ENCODE results near the gene GPAT2. TPM values are rescaled to one million over a fixed set of nuclear protein-coding genes. Genes with fewer than 3 reads are reported as not detected.
"Not testable (repeated sequence)": the region's sequence is repeated elsewhere in the genome, so short reads cannot be mapped to it uniquely, and the experiment has no call there.

The GPAT2 gene, protein sequence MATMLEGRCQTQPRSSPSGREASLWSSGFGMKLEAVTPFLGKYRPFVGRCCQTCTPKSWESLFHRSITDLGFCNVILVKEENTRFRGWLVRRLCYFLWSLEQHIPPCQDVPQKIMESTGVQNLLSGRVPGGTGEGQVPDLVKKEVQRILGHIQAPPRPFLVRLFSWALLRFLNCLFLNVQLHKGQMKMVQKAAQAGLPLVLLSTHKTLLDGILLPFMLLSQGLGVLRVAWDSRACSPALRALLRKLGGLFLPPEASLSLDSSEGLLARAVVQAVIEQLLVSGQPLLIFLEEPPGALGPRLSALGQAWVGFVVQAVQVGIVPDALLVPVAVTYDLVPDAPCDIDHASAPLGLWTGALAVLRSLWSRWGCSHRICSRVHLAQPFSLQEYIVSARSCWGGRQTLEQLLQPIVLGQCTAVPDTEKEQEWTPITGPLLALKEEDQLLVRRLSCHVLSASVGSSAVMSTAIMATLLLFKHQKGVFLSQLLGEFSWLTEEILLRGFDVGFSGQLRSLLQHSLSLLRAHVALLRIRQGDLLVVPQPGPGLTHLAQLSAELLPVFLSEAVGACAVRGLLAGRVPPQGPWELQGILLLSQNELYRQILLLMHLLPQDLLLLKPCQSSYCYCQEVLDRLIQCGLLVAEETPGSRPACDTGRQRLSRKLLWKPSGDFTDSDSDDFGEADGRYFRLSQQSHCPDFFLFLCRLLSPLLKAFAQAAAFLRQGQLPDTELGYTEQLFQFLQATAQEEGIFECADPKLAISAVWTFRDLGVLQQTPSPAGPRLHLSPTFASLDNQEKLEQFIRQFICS
- 1 to 10 TPM; 1.2 to 7.5 (median 2.6) TPM for total RNA-seq

GRCh38 chr2:96034792-96035191 is at the start of gene GPAT2:
Gene GPAT2 (minus strand): TSS chr2:96034916. CDS start chr2:96032359, 2,557 bp downstream.
- DNase-seq; H3K27ac ChIP-seq; H3K36me3 ChIP-seq; H3K9me3 ChIP-seq; H3K4me1 ChIP-seq; H3K4me3 ChIP-seq (replicated peaks in 1 of 3); H3K27me3 ChIP-seq; intact Hi-C loops (cut with DNase I): not testable (repeated sequence)
- no CpG with 5 or more reads among the region's 34 CpGs for WGBS, 2 donors

DNA sequence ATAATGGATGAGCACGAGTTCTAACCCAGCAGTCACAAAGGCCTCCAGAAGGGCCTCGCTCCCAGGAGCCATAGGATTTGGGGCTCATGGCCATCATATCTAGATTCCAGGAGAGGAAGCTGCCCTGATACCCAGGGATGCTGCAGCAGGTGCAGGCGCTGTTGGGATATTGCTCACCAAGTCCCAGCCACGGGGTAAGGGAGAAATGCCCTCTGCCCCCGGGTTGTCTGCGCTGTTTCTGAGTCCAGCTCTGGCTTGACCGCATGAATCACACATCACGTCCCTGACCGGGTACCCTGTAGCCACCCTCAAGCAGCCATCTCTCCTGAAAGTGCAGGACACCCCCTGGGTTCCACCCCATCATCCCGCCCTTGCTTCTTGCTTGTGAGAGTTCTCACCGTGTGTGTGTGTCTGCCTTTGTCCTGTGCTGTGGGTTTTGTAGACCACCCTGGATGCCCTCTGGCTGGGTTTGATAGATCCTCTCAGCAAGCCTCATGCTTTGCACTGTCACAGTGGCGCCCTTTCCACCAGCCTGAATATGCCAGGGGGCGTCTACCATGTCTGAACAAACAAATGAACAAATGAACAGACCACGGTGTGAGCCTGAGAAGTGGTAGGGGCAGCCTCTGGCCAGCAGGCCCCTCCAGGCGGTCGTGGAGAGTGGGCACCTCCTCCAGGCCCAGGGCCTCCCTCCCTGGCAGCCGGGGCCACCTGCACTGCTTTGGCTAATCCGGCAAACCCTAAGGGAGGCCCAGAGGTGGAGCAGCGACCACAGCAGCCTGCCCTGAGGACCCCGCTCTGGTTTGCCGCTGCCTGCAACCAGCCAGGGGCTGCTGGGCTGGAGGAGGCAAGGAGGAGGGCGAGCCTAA is 49.5 kb upstream of the GPAT2 start:
- Histone ChIP-seq H3K27me3 (no peaks in the 10 kb centered on the region), H3K4me3 (replicated peaks in 1 of 3) (no peak overlapping the region), H3K27ac (no peak overlapping the region), H3K4me1 (peaks cover 0 to 7% of the 10 kb centered on the region in 2 donors), H3K9me3 (no peaks in the 10 kb centered on the region), H3K36me3 (no peaks in the 10 kb centered on the region)
- TF ChIP-seq CTCF (IDR thresholded peaks at IDR 0.05): no peak
- TF ChIP-seq POLR2A (IDR thresholded peaks at IDR 0.05): no peak
- WGBS, 2 donors: 81 to 93% methylated on average over 19 to 20 of the region's 22 CpGs
- intact Hi-C loops (cut with DNase I): no loop called here
- DNase-seq: no peak

- DNase-seq: no peak
- intact Hi-C loops (cut with DNase I): no loop called here
- no peaks in the 10 kb centered on the region for H3K9me3 ChIP-seq
- no peaks in the 10 kb centered on the region for H3K27me3 ChIP-seq
- WGBS, 2 donors: 76 to 80% methylated on average over 4 to 9 of the region's 9 CpGs
- H3K36me3 ChIP-seq: no peaks in the 10 kb centered on the region
- no peak overlapping the region for H3K4me3 ChIP-seq (replicated peaks in 1 of 3)
- TF ChIP-seq CTCF (IDR thresholded peaks at IDR 0.05): no peak
- TF ChIP-seq POLR2A (IDR thresholded peaks at IDR 0.05): no peak
- no peak overlapping the region for H3K27ac ChIP-seq
- peaks cover 0 to 4% of the 10 kb centered on the region in 2 donors for H3K4me1 ChIP-seq
Observed at GRCh38 chr2:96083064-96083939, 48.6 kb upstream of the GPAT2 start.

DNA sequence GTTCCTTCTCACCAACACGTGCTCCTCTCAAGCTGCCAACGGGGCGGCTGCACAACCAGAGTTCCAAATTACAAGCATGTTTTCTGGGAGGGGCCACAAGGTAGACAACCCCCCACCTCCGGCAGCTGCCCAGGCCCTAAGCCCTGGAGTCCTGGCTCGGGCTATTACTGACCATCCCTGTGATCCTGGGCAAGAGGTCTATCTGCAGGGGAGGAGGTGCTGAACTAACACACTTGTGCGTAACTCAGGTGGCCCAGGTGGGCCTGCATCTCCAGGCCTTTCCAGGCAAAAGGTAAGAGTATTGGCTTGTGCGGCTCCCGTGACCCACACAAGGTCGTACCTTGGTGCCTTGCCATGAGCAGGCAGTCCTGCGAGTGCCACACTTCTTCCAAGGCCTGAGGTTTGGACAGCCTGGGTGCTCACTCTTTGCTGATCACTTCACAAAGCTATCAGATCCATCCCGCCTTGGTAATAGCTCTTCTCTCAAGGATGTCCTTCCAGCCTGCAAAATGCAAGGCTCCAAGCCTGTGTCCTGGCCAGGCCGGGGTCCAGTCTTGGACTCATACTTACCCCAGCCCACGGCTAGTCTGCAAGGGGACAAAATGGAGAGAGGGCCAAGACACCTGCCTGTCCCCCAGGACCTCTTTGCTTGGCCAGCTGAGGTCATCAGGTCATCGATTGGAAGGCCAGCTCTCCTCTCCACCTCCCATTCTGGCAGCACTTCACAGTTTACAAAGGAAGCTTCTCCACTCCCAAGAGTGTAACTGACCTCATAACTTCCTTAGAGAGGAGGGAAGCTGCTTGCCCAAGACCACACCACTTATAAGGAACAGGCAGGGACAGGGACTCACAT is 47.7 kb upstream of the GPAT2 start:
- H3K4me3 ChIP-seq (replicated peaks in 1 of 3): no peak overlapping the region

More for the DNA sequence above, 47.7 kb upstream of the GPAT2 start:
- intact Hi-C loops (cut with DNase I): no loop called here
- 89 to 93% methylated on average over 13 to 14 of the region's 14 CpGs for WGBS, 2 donors
- Histone ChIP-seq H3K36me3 (no peaks in the 10 kb centered on the region), H3K9me3 (no peaks in the 10 kb centered on the region), H3K4me1 (peaks cover 0 to 4% of the 10 kb centered on the region in 2 donors), H3K27ac (no peak overlapping the region), H3K27me3 (no peaks in the 10 kb centered on the region)
- TF ChIP-seq POLR2A (IDR thresholded peaks at IDR 0.05) (no peak), CTCF (IDR thresholded peaks at IDR 0.05) (no peak)
- DNase-seq: no peak

Data from thyroid gland (tissue), 4 donors.